ENCODE measurements around the gene PLXNB2. TPM values are rescaled to one million over a fixed set of nuclear protein-coding genes. Genes with fewer than 3 reads are reported as not detected.

PLXNB2 gene
- total RNA-seq, 1 experiment from 2014 or later = 155 TPM

- CTCF ChIA-PET = no interaction called here
- DNase-seq (ENCODE audit: low spot score) = no peak
- BruUV-seq (replicated peaks) = no TSS peak
- POLR2A ChIA-PET (ENCODE audit: low non-redundant PET) = no interaction called here
- intact Hi-C loops (cut with micrococcal nuclease; ENCODE audit: unreplicated experiment) = no loop called here
- Histone ChIP-seq H3K27me3 (replicated peaks; ENCODE audit: insufficient read depth, low read depth, low read length, poor library complexity) (no peaks in the 10 kb centered on the region), H3K4me3 (ENCODE audit: low read depth, low read length, poor library complexity, severe bottlenecking) (no peak overlapping the region), H3K27ac (ENCODE audit: low read depth, low read length, poor library complexity, severe bottlenecking) (no peak overlapping the region), H3K4me1 (ENCODE audit: insufficient read depth, low read length, poor library complexity, severe bottlenecking) (no peaks in the 10 kb centered on the region), H3K9me3 (ENCODE audit: low read depth, low read length, poor library complexity, severe bottlenecking) (no peaks in the 10 kb centered on the region), H3K36me3 (ENCODE audit: insufficient read depth, low read length, poor library complexity, severe bottlenecking) (no peaks in the 10 kb centered on the region)
- TF ChIP-seq EZH2 (IDR thresholded peaks at IDR 0.05; ENCODE audit: borderline replicate concordance, low read depth, low read length, poor library complexity, severe bottlenecking) (no peak), CTCF (conservative IDR thresholded peaks at IDR 0.05; ENCODE audit: low read depth, low read length) (no peak)
Measured at GRCh38 chr22:50317178-50317577, 9.7 kb upstream of the PLXNB2 start.

GRCh38 chr22:50316114-50317065, 8.9 kb upstream of the PLXNB2 start:
- Histone ChIP-seq H3K27me3 (replicated peaks; ENCODE audit: insufficient read depth, low read depth, low read length, poor library complexity) (no peaks in the 10 kb centered on the region), H3K27ac (ENCODE audit: low read depth, low read length, poor library complexity, severe bottlenecking) (no peak overlapping the region), H3K4me3 (ENCODE audit: low read depth, low read length, poor library complexity, severe bottlenecking) (no peak overlapping the region), H3K9me3 (ENCODE audit: low read depth, low read length, poor library complexity, severe bottlenecking) (no peaks in the 10 kb centered on the region), H3K4me1 (ENCODE audit: insufficient read depth, low read length, poor library complexity, severe bottlenecking) (no peaks in the 10 kb centered on the region), H3K36me3 (ENCODE audit: insufficient read depth, low read length, poor library complexity, severe bottlenecking) (no peaks in the 10 kb centered on the region)
- TF ChIP-seq EZH2 (IDR thresholded peaks at IDR 0.05; ENCODE audit: borderline replicate concordance, low read depth, low read length, poor library complexity, severe bottlenecking) (no peak), CTCF (conservative IDR thresholded peaks at IDR 0.05; ENCODE audit: low read depth, low read length) (no peak)
- ChIA-PET CTCF (no interaction called here), POLR2A (ENCODE audit: low non-redundant PET) (interaction anchor here (0.5 kb wide), 1 partner anchor 22 kb away, joined by 23 read pairs; no protein-coding TSS in a partner anchor)
- no peak for DNase-seq (ENCODE audit: low spot score)
- intact Hi-C loops (cut with micrococcal nuclease; ENCODE audit: unreplicated experiment) = no loop called here
- no TSS peak for BruUV-seq (replicated peaks)

GRCh38 chr22:50315289-50316113, 8.1 kb upstream of the PLXNB2 start:
- POLR2A ChIA-PET (ENCODE audit: low non-redundant PET) = interaction anchor here (0.5 kb wide), 1 partner anchor 117 kb away, joined by 4 read pairs; no protein-coding TSS in a partner anchor
- no peak overlapping the region for H3K4me3 ChIP-seq (ENCODE audit: low read depth, low read length, poor library complexity, severe bottlenecking)
- H3K27ac ChIP-seq (ENCODE audit: low read depth, low read length, poor library complexity, severe bottlenecking) = no peak overlapping the region
- CTCF ChIA-PET = no interaction called here
- no peak for TF ChIP-seq CTCF (conservative IDR thresholded peaks at IDR 0.05; ENCODE audit: low read depth, low read length)
- TF ChIP-seq EZH2 (IDR thresholded peaks at IDR 0.05; ENCODE audit: borderline replicate concordance, low read depth, low read length, poor library complexity, severe bottlenecking) = no peak
- intact Hi-C loops (cut with micrococcal nuclease; ENCODE audit: unreplicated experiment) = no loop called here
- H3K36me3 ChIP-seq (ENCODE audit: insufficient read depth, low read length, poor library complexity, severe bottlenecking) = no peaks in the 10 kb centered on the region
- no peaks in the 10 kb centered on the region for H3K4me1 ChIP-seq (ENCODE audit: insufficient read depth, low read length, poor library complexity, severe bottlenecking)
- H3K27me3 ChIP-seq (replicated peaks; ENCODE audit: insufficient read depth, low read depth, low read length, poor library complexity) = no peaks in the 10 kb centered on the region
- H3K9me3 ChIP-seq (ENCODE audit: low read depth, low read length, poor library complexity, severe bottlenecking) = no peaks in the 10 kb centered on the region
- no TSS peak for BruUV-seq (replicated peaks)
- no peak for DNase-seq (ENCODE audit: low spot score)

All from A673 (cell line).